Astrocyte of the cerebellum (primary cell): ENCODE results near the gene SNAPC1.
A peak's percentile ranks its signal among the peaks of the same experiment; 100 is the strongest.
"Not testable (repeated sequence)": the region's sequence is repeated elsewhere in the genome, so short reads cannot be mapped to it uniquely, and the experiment has no call there.

Source experiments
- DNase-seq: peaks from one replicate; pipeline ENCODE4 v3.0.0-alpha.2; 2011; ENCODE audit warnings: low read depth
- H3K4me3 ChIP-seq: 2 replicates; pipeline ENCODE4 v1.5.1; 2011; ENCODE audit warnings: mild to moderate bottlenecking, low read depth, low read length, moderate library complexity
- CTCF ChIP-seq: IDR thresholded peaks from 2 replicates; pipeline ENCODE4 v1.5.1; 2012; ENCODE audit warnings: low read length, low read depth, moderate library complexity, mild to moderate bottlenecking; ENCODE audit errors: missing control alignments
- in situ Hi-C: cut with HindIII; loops from 2 replicates; pipeline ENCODE4 v1.10.0; 2017; ENCODE audit warnings: low sequenced_read_pairs

SNAPC1 gene

DNA sequence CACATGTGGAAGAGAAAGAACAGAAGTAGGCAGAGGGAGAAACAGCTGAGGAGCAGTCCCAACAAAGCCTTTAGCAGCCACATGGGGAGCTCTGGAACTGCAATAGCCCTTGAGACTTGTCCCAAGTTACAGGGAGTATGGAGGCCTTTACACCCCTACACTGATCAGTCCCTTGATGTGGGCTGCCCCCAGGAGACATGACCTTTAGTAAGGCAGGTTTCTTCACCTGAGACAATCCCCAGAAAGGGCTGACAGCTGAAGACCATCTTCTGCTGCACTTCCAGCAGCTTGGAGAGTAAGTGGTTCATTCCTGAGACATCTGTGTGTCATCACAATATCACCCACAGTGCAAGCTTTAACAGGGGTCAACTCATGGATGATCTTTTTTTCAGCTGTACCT is 8.6 kb upstream of the SNAPC1 start:
- in situ Hi-C loops = no loop called here
- no peak overlapping the region for H3K4me3 ChIP-seq
- DNase-seq = no peak
- peak; percentile 7 for TF ChIP-seq CTCF

DNA sequence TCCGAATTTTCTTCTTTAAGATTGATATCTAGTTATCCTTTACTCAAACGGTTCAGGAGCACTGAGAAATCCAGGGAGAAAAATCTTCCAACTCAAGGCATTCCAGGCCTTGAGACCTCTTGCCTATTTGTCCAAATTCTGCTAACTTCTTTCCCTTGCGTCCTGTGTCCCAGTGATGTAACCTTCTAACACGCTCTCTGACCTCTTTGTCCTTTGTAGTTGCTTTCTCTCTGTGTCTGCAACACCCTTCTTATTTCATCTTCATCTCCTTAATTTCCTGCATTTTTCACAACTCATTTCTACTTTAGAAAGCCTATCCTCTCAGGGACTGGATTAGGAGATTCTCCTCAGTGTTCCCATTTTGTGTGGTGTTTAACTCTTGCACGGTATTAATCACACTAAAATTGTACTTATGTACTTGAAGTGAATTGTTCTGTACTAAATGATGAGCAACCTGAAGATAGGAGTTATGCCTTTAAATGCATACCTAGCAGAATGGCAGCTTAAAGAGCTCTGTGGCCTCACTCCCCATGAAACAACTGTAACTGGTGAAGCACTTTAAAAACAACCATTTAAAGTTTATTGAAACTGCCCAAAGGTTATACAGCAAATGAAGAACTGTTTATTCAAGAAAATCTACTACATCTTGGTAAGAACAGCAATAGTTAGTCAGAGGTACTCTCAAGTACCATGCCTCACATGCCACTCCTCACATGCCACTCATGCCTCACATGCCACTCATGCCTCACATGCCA is 7.4 kb upstream of the SNAPC1 start:
- in situ Hi-C loops = no loop called here
- no peak for DNase-seq
- no peak for TF ChIP-seq CTCF
- no peak overlapping the region for H3K4me3 ChIP-seq

GRCh38 chr14:61755382-61755742 is 6.9 kb upstream of the SNAPC1 start:
- DNase-seq, in situ Hi-C loops: not testable (repeated sequence)

DNA sequence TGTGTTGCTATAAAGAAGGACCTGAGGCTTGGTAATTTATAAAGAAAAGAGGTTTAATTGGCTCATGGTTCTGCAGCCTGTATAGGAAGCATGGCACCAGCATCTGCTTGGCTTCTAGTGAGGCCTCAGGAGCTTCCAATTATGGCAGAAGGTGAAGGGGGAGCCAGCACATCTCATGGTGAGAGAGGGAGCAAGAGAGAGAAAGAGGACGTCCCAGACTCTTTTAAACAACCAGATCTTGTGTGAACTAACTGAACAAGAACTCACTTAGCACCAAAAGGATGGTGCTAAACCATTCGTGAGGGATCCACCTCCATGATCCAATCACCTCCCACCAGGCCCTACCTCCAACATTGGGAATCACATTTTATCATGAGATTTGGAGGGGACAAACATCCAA is 6.1 kb upstream of the SNAPC1 start:
- no peak for DNase-seq
- H3K4me3 ChIP-seq = no peak overlapping the region

More at GRCh38 chr14:61755382-61755742, 6.9 kb upstream of the SNAPC1 start:
- not testable (repeated sequence) for H3K4me3 ChIP-seq

GRCh38 chr14:61759878-61760277 is 2.3 kb upstream of the SNAPC1 start:
- no peak overlapping the region for H3K4me3 ChIP-seq
- no peak for DNase-seq
- no peak for TF ChIP-seq CTCF
- in situ Hi-C loops = no loop called here

More for the DNA sequence above, 6.1 kb upstream of the SNAPC1 start:
- TF ChIP-seq CTCF = no peak
- in situ Hi-C loops = no loop called here

DNA sequence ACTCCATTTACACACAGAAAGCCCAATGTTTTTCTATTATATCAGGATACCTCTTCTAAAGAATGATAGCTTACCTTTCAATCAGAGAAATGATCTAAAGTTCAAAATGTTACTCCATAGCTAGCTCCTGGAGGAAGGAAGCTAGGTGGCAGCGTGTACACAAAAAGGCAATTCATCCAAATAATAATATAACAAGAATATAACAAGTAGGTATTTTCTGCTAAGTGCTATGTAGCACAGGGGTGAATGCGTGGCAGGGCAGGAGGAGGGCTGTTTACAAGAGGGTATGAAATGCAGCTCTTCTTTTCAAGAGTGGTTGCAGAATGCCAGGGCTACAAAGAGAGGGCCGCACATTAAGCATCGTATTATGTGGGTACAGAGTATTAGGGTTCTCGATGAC is 663 bp upstream of the SNAPC1 start:
- DNase-seq = no peak
- in situ Hi-C loops = no loop called here

More for the DNA sequence above, 663 bp upstream of the SNAPC1 start:
- TF ChIP-seq CTCF = peak; percentile 3
- H3K4me3 ChIP-seq = peak overlapping the region; percentile 91
